Measurements from ENCODE around the gene EVI2A. TPM values are rescaled to one million over a fixed set of nuclear protein-coding genes. Genes with fewer than 3 reads are reported as not detected.
"Not testable (repeated sequence)": the region's sequence is repeated elsewhere in the genome, so short reads cannot be mapped to it uniquely, and the experiment has no call there.

The EVI2A gene
- total and polyA plus RNA-seq, 10 of the 15 experiments (the other 5 are each of a cell fraction or from before 2014, with no cell fraction given), result 4.6 to 78.3 (median 25.7) TPM

DNA sequence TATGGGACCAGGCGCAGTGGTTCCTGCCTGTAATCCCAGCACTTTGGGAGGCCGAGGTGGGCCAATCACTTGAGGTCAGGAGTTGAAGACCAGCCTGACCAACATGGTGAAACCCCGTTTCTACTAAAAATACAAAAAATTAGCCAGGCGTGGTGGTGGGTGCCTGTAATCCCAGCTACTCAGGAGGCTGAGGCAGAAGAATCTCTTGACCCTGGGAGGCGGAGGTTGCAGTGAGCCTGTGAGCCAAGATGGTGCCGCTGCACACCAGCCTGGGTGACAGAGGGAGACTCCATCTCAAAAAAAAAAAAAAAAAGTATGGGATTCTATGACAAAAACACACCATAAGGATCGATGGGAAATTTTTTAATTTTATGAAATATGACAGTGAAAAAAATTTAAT lies 9.2 kb downstream of the EVI2A start:
- ChIA-PET SMC1A (ENCODE audit: uncharacterized antibody, unreplicated experiment) (interaction anchor here (0.7 to 8.0 kb wide), 8 partner anchors 9 to 590 kb away, joined by 3 to 101 read pairs (median 4); partner anchors contain the start of gene EVI2A), RAD21 (ENCODE audit: unreplicated experiment) (interaction anchor here (0.7 to 3.9 kb wide), 8 partner anchors 7 to 216 kb away, joined by 3 to 39 read pairs (median 5); partner anchors contain the start of gene EVI2A), CTCF (interaction anchor here (0.7 to 10.7 kb wide), 5 partner anchors 9 to 102 kb away, joined by 3 to 80 read pairs (median 4); partner anchors contain the start of gene EVI2A), POLR2A (interaction anchor here (0.7 to 2.1 kb wide), 6 partner anchors 9 to 1755 kb away, joined by 3 to 7 read pairs (median 3); partner anchors contain the start of gene EVI2A)
- H3K36me3 ChIP-seq (ENCODE audit: control insufficient read depth in 2 of 2, insufficient read depth in 2 of 2, low read length in 1 of 2); BruUV-seq (replicated peaks); H3K9me3 ChIP-seq (replicated peaks; ENCODE audit: control insufficient read depth, insufficient read depth, low read length); FAIRE-seq; H4K20me1 ChIP-seq (ENCODE audit: control insufficient read depth, insufficient read depth); DNase-seq (ENCODE audit: low read depth, low spot score); in situ Hi-C loops (cut with MboI); H3K27me3 ChIP-seq (replicated peaks in 1 of 2; ENCODE audit: control insufficient read depth in 2 of 2, insufficient read depth in 2 of 2, low read length in 1 of 2): not testable (repeated sequence)
- intact Hi-C loops (cut with micrococcal nuclease; ENCODE audit: unreplicated experiment), result loop anchor here (10.0 kb wide), 1 partner anchor 593 kb away; the partner anchor contains the start of gene UTP6
- Histone ChIP-seq H3K4me1 (ENCODE audit: control insufficient read depth, insufficient read depth, low read length) (peaks cover 26% of the 10 kb centered on the region), H3K79me2 (ENCODE audit: control insufficient read depth, insufficient read depth, low read length) (peaks cover 88% of the 10 kb centered on the region), H2AFZ (ENCODE audit: control insufficient read depth, low read depth, low read length) (0 out of 2 replicates have a peak overlapping the region, but pooled peaks have one; percentile 4), H3K27ac (ENCODE audit: control insufficient read depth, insufficient read depth) (peak overlapping the region; percentile 95), H3K9ac (ENCODE audit: control insufficient read depth, insufficient read depth, low read length) (peak overlapping the region; percentile 93), H3K4me3 (peak overlapping the region; percentile 69), H3K4me2 (ENCODE audit: control insufficient read depth, insufficient read depth) (peak overlapping the region; percentile 97)
- 4% methylated on average over 7 of the region's 7 CpGs for WGBS (ENCODE audit: insufficient coverage, insufficient replicate concordance, low lambda C conversion rate, missing lambda C conversion rate)
- peak; percentile 32; the same call in 2 of the 3 replicates for ATAC-seq
- TF ChIP-seq ZNF384 (IDR thresholded peaks at IDR 0.05; ENCODE audit: borderline replicate concordance, low read depth, low read length) (peak; percentile 78), RAD51 (IDR thresholded peaks at IDR 0.05) (peak; percentile 17; the same call in 1 of the 2 replicates), TAF1 (IDR thresholded peaks at IDR 0.05; ENCODE audit: borderline replicate concordance, low read depth, low read length) (peak; percentile 57; the same call in 1 of the 2 replicates), ZNF687 (IDR thresholded peaks at IDR 0.05) (peak; percentile 21; the same call in 1 of the 2 replicates), RAD21 (IDR thresholded peaks at IDR 0.05; ENCODE audit: insufficient read depth, low read depth, low read length) (peak; percentile 31; the same call in 1 of the 2 replicates), YY1 (IDR thresholded peaks at IDR 0.05; ENCODE audit: low read depth, low read length) (peak; percentile 87), RELB (IDR thresholded peaks at IDR 0.05; ENCODE audit: low read depth) (peak; percentile 50; the same call in 1 of the 2 replicates), MLLT1 (IDR thresholded peaks at IDR 0.05) (peak; percentile 86), NR2C1 (IDR thresholded peaks at IDR 0.05) (peak; percentile 16; the same call in 1 of the 2 replicates), IKZF2 (IDR thresholded peaks at IDR 0.05) (peak; percentile 53 to 61), SMARCA5 (IDR thresholded peaks at IDR 0.05) (0 out of 2 replicates have a peak, but pooled peaks have one; percentile 32), NBN (IDR thresholded peaks at IDR 0.05) (peak; percentile 73), IKZF1 (conservative IDR thresholded peaks at IDR 0.05) (peak; percentile 39; the same call in 1 of the 2 replicates)
- TF ChIP-seq, protein P1, sequence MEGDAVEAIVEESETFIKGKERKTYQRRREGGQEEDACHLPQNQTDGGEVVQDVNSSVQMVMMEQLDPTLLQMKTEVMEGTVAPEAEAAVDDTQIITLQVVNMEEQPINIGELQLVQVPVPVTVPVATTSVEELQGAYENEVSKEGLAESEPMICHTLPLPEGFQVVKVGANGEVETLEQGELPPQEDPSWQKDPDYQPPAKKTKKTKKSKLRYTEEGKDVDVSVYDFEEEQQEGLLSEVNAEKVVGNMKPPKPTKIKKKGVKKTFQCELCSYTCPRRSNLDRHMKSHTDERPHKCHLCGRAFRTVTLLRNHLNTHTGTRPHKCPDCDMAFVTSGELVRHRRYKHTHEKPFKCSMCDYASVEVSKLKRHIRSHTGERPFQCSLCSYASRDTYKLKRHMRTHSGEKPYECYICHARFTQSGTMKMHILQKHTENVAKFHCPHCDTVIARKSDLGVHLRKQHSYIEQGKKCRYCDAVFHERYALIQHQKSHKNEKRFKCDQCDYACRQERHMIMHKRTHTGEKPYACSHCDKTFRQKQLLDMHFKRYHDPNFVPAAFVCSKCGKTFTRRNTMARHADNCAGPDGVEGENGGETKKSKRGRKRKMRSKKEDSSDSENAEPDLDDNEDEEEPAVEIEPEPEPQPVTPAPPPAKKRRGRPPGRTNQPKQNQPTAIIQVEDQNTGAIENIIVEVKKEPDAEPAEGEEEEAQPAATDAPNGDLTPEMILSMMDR (IDR thresholded peaks at IDR 0.05 in 2 of 3, conservative IDR thresholded peaks at IDR 0.05 in 1 of 3; ENCODE audit: control insufficient read depth in 2 of 3, extremely low read depth in 1 of 3, insufficient read depth in 1 of 3, low read depth in 3 of 3, low read length in 3 of 3), result peak in 1 of 3 experiments; percentile 20; a peak in 2 of 6 replicates

Measured in GM12878 (cell line).